Loucy (cell line): ENCODE results near the gene CALHM2.
A peak's percentile ranks its signal among the peaks of the same experiment; 100 is the strongest.

Source experiments
- H2AFZ ChIP-seq: fragments of 200-600 bp; sonication (generic); 2 replicates; pipeline ENCODE4 v1.6.0; 2016; ENCODE audit warnings: antibody characterized with exemption, mild to moderate bottlenecking, low read length, moderate library complexity
- H3F3A ChIP-seq: fragments of 200-600 bp; 2 replicates; pipeline ENCODE4 v1.6.0; 2016; ENCODE audit warnings: antibody characterized with exemption, low read depth, mild to moderate bottlenecking
- H3K27me3 ChIP-seq: fragments of 200-600 bp; sonication (generic); 2 replicates; pipeline ENCODE4 v1.6.1; 2014; ENCODE audit warnings: low read length, mild to moderate bottlenecking; ENCODE audit not compliant: insufficient read depth, poor library complexity, severe bottlenecking
- H3K36me3 ChIP-seq: fragments of 200-600 bp; sonication (generic); 2 replicates; pipeline ENCODE4 v1.6.1; 2016; ENCODE audit warnings: low read length; ENCODE audit not compliant: insufficient read depth
- H3K4me1 ChIP-seq: fragments of 200-600 bp; sonication (generic); 2 replicates; pipeline ENCODE4 v1.5.1; 2014; ENCODE audit warnings: low read length, mild to moderate bottlenecking; ENCODE audit not compliant: insufficient read depth, poor library complexity, severe bottlenecking
- H3K4me2 ChIP-seq: fragments of 200-600 bp; sonication (generic); 2 replicates; pipeline ENCODE4 v1.6.0; 2014; ENCODE audit warnings: antibody characterized with exemption, low read length, low read depth, mild to moderate bottlenecking; ENCODE audit not compliant: poor library complexity, severe bottlenecking
- H3K4me3 ChIP-seq: fragments of 200-600 bp; sonication (generic); 2 replicates; pipeline ENCODE4 v1.5.1; 2014; ENCODE audit warnings: low read length, mild to moderate bottlenecking, mixed read lengths; ENCODE audit not compliant: poor library complexity, severe bottlenecking
- H3K79me2 ChIP-seq: fragments of 200-600 bp; sonication (generic); 2 replicates; pipeline ENCODE4 v1.6.1; 2014; ENCODE audit warnings: low read length; ENCODE audit not compliant: insufficient read depth
- H3K9ac ChIP-seq: fragments of 200-600 bp; sonication (generic); 2 replicates; pipeline ENCODE4 v1.6.0; 2014; ENCODE audit warnings: mild to moderate bottlenecking, low read depth, low read length, moderate library complexity; ENCODE audit not compliant: poor library complexity, severe bottlenecking
- H3K9me2 ChIP-seq: fragments of 200-600 bp; sonication (generic); replicated peaks from 2 replicates; pipeline ENCODE4 v1.6.1; 2016; ENCODE audit warnings: low read depth, low read length, mixed read lengths
- H3K9me3 ChIP-seq: fragments of 200-600 bp; sonication (generic); 2 replicates; pipeline ENCODE4 v1.6.1; 2014; ENCODE audit warnings: mild to moderate bottlenecking, antibody characterized with exemption, low read length, low read depth; ENCODE audit not compliant: insufficient read depth
- H4K20me1 ChIP-seq: fragments of 200-600 bp; sonication (generic); 2 replicates; pipeline ENCODE4 v1.6.0; 2014; ENCODE audit warnings: antibody characterized with exemption, low read length, mild to moderate bottlenecking; ENCODE audit not compliant: insufficient read depth, poor library complexity, severe bottlenecking
- EZH2phosphoT487 ChIP-seq: fragments of 200-600 bp; IDR thresholded peaks from 2 replicates; pipeline ENCODE4 v1.6.1; 2018; ENCODE audit warnings: antibody characterized with exemption, mild to moderate bottlenecking, moderate library complexity, borderline replicate concordance
- TF ChIP-seq, protein P1 (sequence below): fragments of 200-600 bp; sonication (generic); conservative IDR thresholded peaks from 2 replicates; pipeline ENCODE4 v1.5.1; 2014; ENCODE audit warnings: mild to moderate bottlenecking, antibody characterized with exemption, low read length

The CALHM2 gene

DNA sequence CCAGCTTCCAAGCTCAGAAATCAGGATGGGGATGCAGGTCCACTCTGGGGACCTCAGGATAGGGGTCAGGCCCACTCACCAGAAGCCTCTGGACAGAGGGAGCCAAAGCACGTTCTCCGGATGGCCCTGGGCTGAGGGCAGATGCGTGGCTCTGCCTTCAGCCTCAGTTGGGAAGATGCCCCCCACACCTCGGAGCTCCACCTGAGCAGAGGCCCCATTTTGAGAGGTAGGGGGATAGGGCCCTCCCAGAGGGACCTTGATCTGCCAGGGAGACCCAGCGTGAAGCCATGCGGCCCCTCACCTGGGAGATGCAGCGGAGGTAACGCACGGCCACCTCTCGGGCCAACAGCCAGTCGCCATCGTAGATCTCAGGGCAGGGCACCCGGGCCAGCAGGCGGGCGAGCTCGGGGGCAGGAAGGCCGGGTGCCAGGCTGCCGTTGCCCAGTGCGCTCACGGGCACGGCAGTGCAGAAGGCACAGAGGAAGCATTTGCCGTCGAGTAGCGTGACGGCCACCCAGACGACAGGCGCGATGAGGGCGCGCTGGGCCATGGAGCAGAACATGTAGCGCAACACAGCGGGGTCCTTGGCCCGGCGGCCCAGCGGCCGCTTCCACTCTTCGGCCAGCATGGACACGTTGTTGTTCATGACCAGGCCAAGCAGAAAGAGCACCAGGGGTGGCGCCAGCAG lies 5.9 kb upstream of the CALHM2 start:
- no peak overlapping the region for H2AFZ ChIP-seq
- no peaks in the 10 kb centered on the region for H3K9me2 ChIP-seq
- H4K20me1 ChIP-seq = no peaks in the 10 kb centered on the region
- no peak overlapping the region for H3K9ac ChIP-seq
- TF ChIP-seq, protein P1, sequence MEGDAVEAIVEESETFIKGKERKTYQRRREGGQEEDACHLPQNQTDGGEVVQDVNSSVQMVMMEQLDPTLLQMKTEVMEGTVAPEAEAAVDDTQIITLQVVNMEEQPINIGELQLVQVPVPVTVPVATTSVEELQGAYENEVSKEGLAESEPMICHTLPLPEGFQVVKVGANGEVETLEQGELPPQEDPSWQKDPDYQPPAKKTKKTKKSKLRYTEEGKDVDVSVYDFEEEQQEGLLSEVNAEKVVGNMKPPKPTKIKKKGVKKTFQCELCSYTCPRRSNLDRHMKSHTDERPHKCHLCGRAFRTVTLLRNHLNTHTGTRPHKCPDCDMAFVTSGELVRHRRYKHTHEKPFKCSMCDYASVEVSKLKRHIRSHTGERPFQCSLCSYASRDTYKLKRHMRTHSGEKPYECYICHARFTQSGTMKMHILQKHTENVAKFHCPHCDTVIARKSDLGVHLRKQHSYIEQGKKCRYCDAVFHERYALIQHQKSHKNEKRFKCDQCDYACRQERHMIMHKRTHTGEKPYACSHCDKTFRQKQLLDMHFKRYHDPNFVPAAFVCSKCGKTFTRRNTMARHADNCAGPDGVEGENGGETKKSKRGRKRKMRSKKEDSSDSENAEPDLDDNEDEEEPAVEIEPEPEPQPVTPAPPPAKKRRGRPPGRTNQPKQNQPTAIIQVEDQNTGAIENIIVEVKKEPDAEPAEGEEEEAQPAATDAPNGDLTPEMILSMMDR = no peak
- no peak for TF ChIP-seq EZH2phosphoT487
- H3F3A ChIP-seq = no peaks in the 10 kb centered on the region
- no peaks in the 10 kb centered on the region for H3K9me3 ChIP-seq
- H3K4me1 ChIP-seq = peaks cover 24% of the 10 kb centered on the region
- H3K36me3 ChIP-seq = no peaks in the 10 kb centered on the region
- H3K79me2 ChIP-seq = 0 out of 2 replicates have a peak, but pooled peaks cover under 1% of the 10 kb centered on the region
- no peak overlapping the region for H3K4me3 ChIP-seq
- no peak overlapping the region for H3K4me2 ChIP-seq
- H3K27me3 ChIP-seq = no peaks in the 10 kb centered on the region

DNA sequence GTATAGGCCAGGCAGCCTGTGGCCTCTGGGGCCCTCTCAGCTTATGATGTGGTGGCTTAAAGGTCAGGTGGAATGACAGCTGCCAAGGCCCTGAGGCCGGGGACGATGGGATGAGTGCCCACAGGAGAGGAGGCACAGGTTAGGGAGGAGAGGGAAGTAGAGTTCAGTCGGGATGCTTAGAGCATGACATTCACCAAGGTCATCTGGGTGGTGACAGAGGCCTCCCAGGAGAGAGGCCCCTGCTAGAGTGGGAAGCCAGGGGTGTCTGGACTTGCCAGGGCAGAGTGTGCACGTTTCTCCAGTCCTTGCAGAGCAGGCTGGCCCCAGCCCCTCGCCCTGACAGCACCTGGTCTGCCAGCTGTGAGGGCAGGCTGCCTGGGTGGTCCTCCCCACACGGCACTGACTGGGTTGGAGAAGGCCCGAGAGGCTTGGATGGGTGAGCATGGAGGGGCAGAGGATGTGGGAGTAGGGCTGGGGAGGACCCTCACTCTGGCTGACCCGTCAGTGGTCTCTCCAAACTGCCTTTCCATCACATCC lies 5.1 kb upstream of the CALHM2 start:
- H3K79me2 ChIP-seq = peaks cover 8% of the 10 kb centered on the region; the same call in 1 of the 2 replicates
- no peak overlapping the region for H3K4me3 ChIP-seq
- H3K9me3 ChIP-seq = no peaks in the 10 kb centered on the region
- TF ChIP-seq, protein P1 = no peak
- TF ChIP-seq EZH2phosphoT487 = no peak
- H3K36me3 ChIP-seq = no peaks in the 10 kb centered on the region
- H3K9me2 ChIP-seq = no peaks in the 10 kb centered on the region
- no peak overlapping the region for H3K4me2 ChIP-seq
- peaks cover 31% of the 10 kb centered on the region for H3K4me1 ChIP-seq
- peak overlapping the region; percentile 3 for H3K9ac ChIP-seq
- no peaks in the 10 kb centered on the region for H3F3A ChIP-seq
- no peaks in the 10 kb centered on the region for H4K20me1 ChIP-seq
- H2AFZ ChIP-seq = no peak overlapping the region
- no peaks in the 10 kb centered on the region for H3K27me3 ChIP-seq

DNA sequence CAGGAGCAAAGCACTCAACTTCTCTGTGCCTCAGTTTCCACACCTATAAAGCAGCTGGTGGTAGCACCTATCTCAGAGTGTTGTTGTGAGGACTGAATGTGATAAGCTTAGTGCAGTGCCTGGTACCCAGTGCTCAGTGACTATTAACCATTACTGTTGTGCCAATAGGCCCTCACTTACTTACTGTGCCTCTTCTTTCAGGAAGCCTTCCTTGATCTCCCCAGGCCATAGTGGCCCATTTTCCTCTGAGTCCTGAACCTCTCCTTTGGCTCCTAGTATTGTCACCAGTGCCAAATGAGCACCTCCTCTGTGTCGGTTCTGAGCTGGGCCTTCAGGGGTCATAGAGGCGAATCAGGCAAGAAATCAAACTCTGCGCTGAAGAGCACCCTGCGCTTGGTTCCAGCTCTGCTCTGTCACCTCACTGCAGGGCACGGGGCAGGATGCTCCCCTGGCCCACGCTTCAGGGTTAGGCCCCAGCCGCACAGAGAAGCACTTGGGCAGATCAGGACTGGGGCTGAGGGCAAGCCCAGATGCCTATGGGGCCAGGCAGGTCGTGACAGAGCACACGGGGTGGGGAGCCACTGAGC lies 4.0 kb upstream of the CALHM2 start:
- Histone ChIP-seq H3K9me2 (no peaks in the 10 kb centered on the region), H3K9me3 (no peaks in the 10 kb centered on the region), H3K36me3 (no peaks in the 10 kb centered on the region), H3K79me2 (peaks cover 19% of the 10 kb centered on the region), H3F3A (no peaks in the 10 kb centered on the region), H3K27me3 (no peaks in the 10 kb centered on the region), H3K9ac (no peak overlapping the region), H3K4me3 (no peak overlapping the region), H3K4me2 (no peak overlapping the region), H4K20me1 (no peaks in the 10 kb centered on the region), H3K4me1 (peaks cover 31% of the 10 kb centered on the region), H2AFZ (no peak overlapping the region)
- TF ChIP-seq, protein P1 = no peak
- TF ChIP-seq EZH2phosphoT487 = no peak
